WERI-Rb-1 (cell line): Measurements from ENCODE around the gene PFDN2.

Source experiments
- DNase-seq: peaks from one replicate; pipeline ENCODE4 v3.0.0-alpha.2; 2020
- H3K27ac ChIP-seq: fragments of 250-450 bp; sonication (Bioruptor Pico); 2 replicates; pipeline ENCODE4 v1.5.1; 2020; ENCODE audit warnings: mild to moderate bottlenecking, moderate library complexity
- H3K27me3 ChIP-seq: fragments of 250-450 bp; sonication (Bioruptor Pico); 2 replicates; pipeline ENCODE4 v1.5.1; 2021; ENCODE audit warnings: mild to moderate bottlenecking, low read depth, moderate library complexity; ENCODE audit not compliant: insufficient read depth, severe bottlenecking
- H3K36me3 ChIP-seq: fragments of 250-450 bp; sonication (Bioruptor Pico); 2 replicates; pipeline ENCODE4 v1.5.1; 2020; ENCODE audit warnings: mild to moderate bottlenecking, moderate library complexity
- H3K4me3 ChIP-seq: 2 replicates; pipeline ENCODE4 v1.5.1; 2011; ENCODE audit warnings: low read depth, mild to moderate bottlenecking, control low read depth, low read length
- H3K9me3 ChIP-seq: fragments of 250-450 bp; sonication (Bioruptor Pico); 2 replicates; pipeline ENCODE4 v1.5.1; 2021; ENCODE audit warnings: mild to moderate bottlenecking, moderate library complexity; ENCODE audit not compliant: severe bottlenecking
- CTCF ChIP-seq: IDR thresholded peaks from 2 replicates; pipeline ENCODE4 v1.5.1; 2011; ENCODE audit warnings: low read depth, mild to moderate bottlenecking, control low read depth, inconsistent platforms, low read length

The PFDN2 gene

GRCh38 chr1:161072751-161073449, 44.9 kb downstream of the PFDN2 start:
- TF ChIP-seq CTCF = no peak
- no peak for DNase-seq
- H3K9me3 ChIP-seq = no peaks in the 10 kb centered on the region
- H3K36me3 ChIP-seq = no peaks in the 10 kb centered on the region
- no peaks in the 10 kb centered on the region for H3K27me3 ChIP-seq
- H3K4me3 ChIP-seq = no peak overlapping the region
- no peak overlapping the region for H3K27ac ChIP-seq

- H3K9me3 ChIP-seq = no peaks in the 10 kb centered on the region
- no peak overlapping the region for H3K27ac ChIP-seq
- H3K27me3 ChIP-seq = no peaks in the 10 kb centered on the region
- peak; percentile 84 for DNase-seq
- TF ChIP-seq CTCF = peak; percentile 86
- no peaks in the 10 kb centered on the region for H3K36me3 ChIP-seq
- H3K4me3 ChIP-seq = no peak overlapping the region
Observed at GRCh38 chr1:161071886-161072371, 45.9 kb downstream of the PFDN2 start.

GRCh38 chr1:161070761-161071160, 47.1 kb downstream of the PFDN2 start:
- H3K27me3 ChIP-seq = no peaks in the 10 kb centered on the region
- H3K36me3 ChIP-seq = no peaks in the 10 kb centered on the region
- DNase-seq = no peak
- no peak overlapping the region for H3K4me3 ChIP-seq
- no peaks in the 10 kb centered on the region for H3K9me3 ChIP-seq
- H3K27ac ChIP-seq = no peak overlapping the region
- no peak for TF ChIP-seq CTCF

GRCh38 chr1:161069731-161070270, 48.0 kb downstream of the PFDN2 start, which contains the start of gene ARHGAP30:
ARHGAP30 (minus strand) TSS chr1:161069891; CDS start chr1:161069624, 267 bp downstream.
- no peaks in the 10 kb centered on the region for H3K36me3 ChIP-seq
- TF ChIP-seq CTCF = no peak
- no peaks in the 10 kb centered on the region for H3K27me3 ChIP-seq
- no peak within 1 kb of the TSS for H3K27ac ChIP-seq
- DNase-seq = no peak
- H3K4me3 ChIP-seq = no peak within 1 kb of the TSS
- H3K9me3 ChIP-seq = no peaks in the 10 kb centered on the region

- DNase-seq = no peak
- H3K27ac ChIP-seq = no peak overlapping the region
- H3K9me3 ChIP-seq = no peaks in the 10 kb centered on the region
- no peak for TF ChIP-seq CTCF
- no peaks in the 10 kb centered on the region for H3K36me3 ChIP-seq
- no peak overlapping the region for H3K4me3 ChIP-seq
- no peaks in the 10 kb centered on the region for H3K27me3 ChIP-seq
Observed at GRCh38 chr1:161069241-161069640, 48.6 kb downstream of the PFDN2 start.
